GM21529 (cell line): ENCODE measurements around the gene LRRC37A3.
"Not testable (repeated sequence)": the region's sequence is repeated elsewhere in the genome, so short reads cannot be mapped to it uniquely, and the experiment has no call there.

Experiments
- ATAC-seq: cut with Tn5 transposase; IDR thresholded peaks from one replicate; pipeline ENCODE4 v1.9.1; 2021; ENCODE audit not compliant: unreplicated experiment

Gene LRRC37A3

GRCh38 chr17:64919289-64920025 lies at the start of gene LRRC37A3:
Gene LRRC37A3, minus strand, starts transcription at chr17:64919478. Its CDS starts 22,221 bp downstream, at chr17:64897257.
- ATAC-seq, result peak; percentile 86

- ATAC-seq, result peak; percentile 88
Measured at GRCh38 chr17:64965873-64966287, 46.6 kb upstream of the LRRC37A3 start.

GRCh38 chr17:64965256-64965872 lies 46.1 kb upstream of the LRRC37A3 start:
- not testable (repeated sequence) for ATAC-seq

GRCh38 chr17:64964796-64965195 lies 45.5 kb upstream of the LRRC37A3 start:
- no peak for ATAC-seq

- ATAC-seq, result not testable (repeated sequence)
Measured at GRCh38 chr17:64963814-64964213, 44.5 kb upstream of the LRRC37A3 start.

- not testable (repeated sequence) for ATAC-seq
Measured at GRCh38 chr17:64961563-64962378, 42.5 kb upstream of the LRRC37A3 start.

GRCh38 chr17:64951877-64952276 lies 32.6 kb upstream of the LRRC37A3 start:
- no peak for ATAC-seq

- no peak for ATAC-seq
Measured at GRCh38 chr17:64950871-64951270, 31.6 kb upstream of the LRRC37A3 start.

- no peak for ATAC-seq
Measured at GRCh38 chr17:64947152-64947551, 27.9 kb upstream of the LRRC37A3 start.

GRCh38 chr17:64941761-64942160 lies 22.5 kb upstream of the LRRC37A3 start:
- ATAC-seq, result no peak

GRCh38 chr17:64941045-64941444 lies 21.8 kb upstream of the LRRC37A3 start:
- no peak for ATAC-seq

- ATAC-seq, result no peak
Measured at GRCh38 chr17:64940055-64940454, 20.8 kb upstream of the LRRC37A3 start.

- ATAC-seq, result peak; percentile 53
Measured at GRCh38 chr17:64938925-64939474, 19.7 kb upstream of the LRRC37A3 start.

- ATAC-seq, result no peak
Measured at GRCh38 chr17:64938290-64938689, 19.0 kb upstream of the LRRC37A3 start.

GRCh38 chr17:64936117-64936516 lies 16.8 kb upstream of the LRRC37A3 start:
- no peak for ATAC-seq

- ATAC-seq, result not testable (repeated sequence)
Measured at GRCh38 chr17:64934284-64934778, 15.1 kb upstream of the LRRC37A3 start.

GRCh38 chr17:64932850-64933249 lies 13.6 kb upstream of the LRRC37A3 start:
- not testable (repeated sequence) for ATAC-seq

- not testable (repeated sequence) for ATAC-seq
Measured at GRCh38 chr17:64930374-64930773, 11.1 kb upstream of the LRRC37A3 start.

GRCh38 chr17:64929419-64930209 lies 10.3 kb upstream of the LRRC37A3 start:
- not testable (repeated sequence) for ATAC-seq

GRCh38 chr17:64928701-64929100 lies 9.4 kb upstream of the LRRC37A3 start:
- not testable (repeated sequence) for ATAC-seq
